ENCODE measurements around the gene SLC25A13.

DNA sequence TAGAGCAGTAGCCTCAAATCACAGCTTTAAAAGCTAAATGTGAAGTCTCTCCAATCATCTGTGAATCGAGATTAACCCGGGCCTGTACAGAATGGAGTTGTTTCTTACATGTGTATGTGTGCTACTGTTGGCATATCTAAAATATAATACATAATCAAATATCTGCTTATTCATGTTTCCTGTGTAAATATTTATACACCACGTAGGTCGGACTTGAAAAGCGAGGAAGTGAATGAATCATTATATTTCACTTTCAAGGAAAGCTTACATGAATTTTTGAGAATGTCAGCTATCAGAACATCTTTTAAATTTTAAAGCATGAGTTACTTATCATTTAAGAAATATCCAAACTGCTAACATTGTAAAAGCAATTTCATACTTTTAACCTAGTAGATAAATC, 233.3 kb downstream of the SLC25A13 start:
- TF ChIP-seq, protein P1, sequence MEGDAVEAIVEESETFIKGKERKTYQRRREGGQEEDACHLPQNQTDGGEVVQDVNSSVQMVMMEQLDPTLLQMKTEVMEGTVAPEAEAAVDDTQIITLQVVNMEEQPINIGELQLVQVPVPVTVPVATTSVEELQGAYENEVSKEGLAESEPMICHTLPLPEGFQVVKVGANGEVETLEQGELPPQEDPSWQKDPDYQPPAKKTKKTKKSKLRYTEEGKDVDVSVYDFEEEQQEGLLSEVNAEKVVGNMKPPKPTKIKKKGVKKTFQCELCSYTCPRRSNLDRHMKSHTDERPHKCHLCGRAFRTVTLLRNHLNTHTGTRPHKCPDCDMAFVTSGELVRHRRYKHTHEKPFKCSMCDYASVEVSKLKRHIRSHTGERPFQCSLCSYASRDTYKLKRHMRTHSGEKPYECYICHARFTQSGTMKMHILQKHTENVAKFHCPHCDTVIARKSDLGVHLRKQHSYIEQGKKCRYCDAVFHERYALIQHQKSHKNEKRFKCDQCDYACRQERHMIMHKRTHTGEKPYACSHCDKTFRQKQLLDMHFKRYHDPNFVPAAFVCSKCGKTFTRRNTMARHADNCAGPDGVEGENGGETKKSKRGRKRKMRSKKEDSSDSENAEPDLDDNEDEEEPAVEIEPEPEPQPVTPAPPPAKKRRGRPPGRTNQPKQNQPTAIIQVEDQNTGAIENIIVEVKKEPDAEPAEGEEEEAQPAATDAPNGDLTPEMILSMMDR (IDR thresholded peaks at IDR 0.05), result no peak
- TF ChIP-seq POLR2A (IDR thresholded peaks at IDR 0.05), result no peak
- TF ChIP-seq EP300 (IDR thresholded peaks at IDR 0.05), result no peak
